RPMI7951 (cell line): Measurements from ENCODE around the gene SOBP. TPM values are rescaled to one million over a fixed set of nuclear protein-coding genes. Genes with fewer than 3 reads are reported as not detected.
A peak's percentile ranks its signal among the peaks of the same experiment; 100 is the strongest.

Experiments used
- DNase-seq: peaks from one replicate; pipeline ENCODE4 v3.0.0-alpha.2; 2012; ENCODE audit warnings: low read depth
- total RNA-seq: library from RNA; depleted of rRNA; stranded (reverse); fragments of >200 nt; shearing (Covaris generic); gene quantifications from 2 replicates; pipeline ENCODE4 v1.2.3, GENCODE V29; 2014

The SOBP gene
- total RNA-seq, 1 experiment from 2014 or later, result 0.60 TPM

DNA sequence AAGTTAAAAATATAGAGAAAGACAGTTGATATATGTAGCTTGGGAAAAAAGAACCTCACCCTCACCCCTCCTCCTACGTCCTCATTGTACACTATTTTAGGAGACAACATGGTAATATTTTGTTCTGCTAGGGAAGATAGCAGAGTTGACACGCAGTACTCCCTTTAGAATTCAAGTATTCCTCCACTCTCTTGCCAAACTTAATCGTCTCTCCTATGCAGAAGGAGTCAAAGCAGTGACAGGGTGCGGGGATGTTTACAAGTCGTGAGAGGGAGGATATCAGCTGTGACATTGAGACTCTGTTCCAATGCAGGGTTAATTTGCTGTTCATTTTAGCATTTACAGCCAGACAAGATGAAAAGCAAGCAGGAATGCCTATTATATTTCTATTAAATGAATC, 97.5 kb downstream of the SOBP start:
- no peak for DNase-seq

GRCh38 chr6:107589199-107589598, 99.3 kb downstream of the SOBP start:
- no peak for DNase-seq

GRCh38 chr6:107589934-107590333, 100.0 kb downstream of the SOBP start:
- no peak for DNase-seq

GRCh38 chr6:107590378-107590777, 100.5 kb downstream of the SOBP start:
- no peak for DNase-seq

DNA sequence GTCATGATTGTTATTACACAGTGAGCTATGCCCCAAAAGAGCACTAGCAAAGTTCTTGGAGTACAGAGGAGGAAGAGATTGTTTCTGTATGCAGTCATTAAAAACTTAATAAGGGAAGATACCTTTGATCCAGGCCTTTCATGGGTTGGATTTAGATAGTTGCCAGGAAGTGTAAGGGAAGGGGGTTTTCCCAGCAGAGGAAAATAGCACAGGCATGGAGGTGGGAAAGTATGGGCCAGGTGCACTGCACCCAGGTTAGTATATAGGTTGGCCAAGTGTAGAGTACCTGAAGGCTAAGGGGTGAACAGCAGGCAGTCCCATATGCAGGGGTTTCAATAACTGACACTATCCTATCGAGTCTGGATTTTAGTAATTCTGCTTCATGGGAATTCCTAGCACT, 101.4 kb downstream of the SOBP start:
- no peak for DNase-seq

DNA sequence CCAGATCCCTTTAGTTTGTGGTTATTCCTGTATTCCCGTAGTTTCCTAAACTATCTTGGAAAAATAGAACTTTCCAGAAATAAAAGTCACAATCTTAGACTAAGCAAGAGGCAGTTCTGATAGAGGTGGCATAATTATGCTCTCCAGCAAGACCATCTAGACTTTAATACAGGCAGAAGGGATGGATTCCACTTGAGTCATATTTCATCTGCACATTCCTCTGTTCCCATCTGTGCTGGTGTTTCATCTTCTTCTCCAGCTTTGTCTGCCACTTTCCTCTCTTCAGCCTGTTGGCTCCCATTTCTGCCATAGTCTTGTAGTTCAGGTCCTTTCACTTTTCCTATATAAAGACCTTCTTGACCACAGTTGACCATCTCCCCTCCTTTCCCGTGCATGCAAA, 102.9 kb downstream of the SOBP start:
- no peak for DNase-seq

- no peak for DNase-seq
These were observed 104.8 kb downstream of the SOBP start for GRCh38 chr6:107594736-107595135.

DNA sequence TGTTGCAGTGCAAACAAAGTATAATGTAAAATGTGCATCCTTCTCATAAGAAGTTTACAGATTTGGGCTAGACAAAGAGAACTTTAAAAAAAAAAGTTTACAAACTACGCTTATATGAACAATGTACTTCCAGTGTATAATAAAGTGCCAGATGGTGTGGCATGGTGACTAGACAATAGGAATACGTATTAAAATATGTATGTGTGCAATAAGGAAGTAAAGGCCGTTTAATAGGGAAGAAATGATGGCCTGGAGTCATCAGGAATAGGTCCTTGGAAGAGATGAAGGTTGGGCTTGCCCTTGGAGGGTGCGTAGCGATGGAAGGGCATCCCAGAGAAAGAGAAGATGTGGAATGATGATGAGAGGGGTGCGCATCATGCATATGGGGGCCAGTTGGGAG, 108.2 kb downstream of the SOBP start:
- no peak for DNase-seq

- DNase-seq, result no peak
These were observed 109.1 kb downstream of the SOBP start for GRCh38 chr6:107599043-107599442.

- no peak for DNase-seq
These were observed 110.2 kb downstream of the SOBP start for GRCh38 chr6:107600121-107600520.

- DNase-seq, result peak; percentile 63
These were observed 111.0 kb downstream of the SOBP start for GRCh38 chr6:107600936-107601335.

DNA sequence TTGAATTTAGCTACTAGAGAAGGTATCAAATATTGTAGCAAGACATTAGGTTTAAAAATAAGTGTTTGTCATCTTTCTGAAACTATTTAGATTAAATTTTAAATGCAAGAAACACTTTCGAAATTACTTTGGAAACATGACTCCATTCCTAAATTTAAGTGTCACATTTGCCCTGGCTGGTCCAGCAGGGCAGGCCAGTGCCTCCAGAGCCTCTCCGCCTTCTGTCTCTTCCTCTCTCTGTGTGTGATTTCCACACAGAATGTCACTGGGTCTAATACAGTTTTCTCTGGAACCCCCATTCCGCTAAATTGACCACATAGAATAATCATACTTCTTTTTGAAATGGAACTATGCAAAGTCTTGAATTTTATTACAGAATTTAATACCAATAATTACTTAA, 111.5 kb downstream of the SOBP start:
- no peak for DNase-seq

DNA sequence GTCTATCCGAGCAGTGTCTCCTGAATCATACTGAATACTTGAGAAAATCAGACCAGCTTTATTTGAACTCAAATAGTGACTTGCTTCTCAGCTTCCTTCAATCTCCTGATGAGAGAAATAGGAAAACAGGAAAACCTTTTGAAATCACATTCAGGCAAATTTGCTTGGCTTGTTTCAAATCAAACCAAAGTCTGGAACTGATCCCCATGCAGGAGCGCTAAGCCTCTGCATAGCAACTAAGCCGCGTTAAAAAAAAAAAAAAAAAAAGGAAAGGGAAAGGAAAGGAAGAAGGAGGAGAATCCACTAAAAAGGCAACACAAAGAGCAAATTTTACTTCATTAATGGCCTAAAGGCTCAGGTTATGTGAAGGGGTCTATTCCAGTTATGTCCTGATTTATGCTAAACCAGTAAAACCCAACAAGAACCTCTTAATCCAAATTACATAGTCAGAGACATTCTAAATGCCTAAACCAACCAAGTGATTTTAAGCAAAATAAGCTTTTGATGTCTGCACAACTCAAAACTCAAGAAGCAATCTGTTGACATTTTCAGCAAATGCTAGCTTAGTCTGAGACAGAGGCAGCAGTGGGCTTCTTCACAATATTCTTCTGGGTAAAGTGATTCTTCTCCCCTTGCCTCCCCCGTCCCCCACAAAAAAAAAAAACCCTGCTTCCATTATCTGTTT, 112.5 kb downstream of the SOBP start:
- no peak for DNase-seq

GRCh38 chr6:107603006-107603370, 113.1 kb downstream of the SOBP start:
- DNase-seq, result no peak

GRCh38 chr6:107604549-107604948, 114.6 kb downstream of the SOBP start:
- DNase-seq, result no peak

- DNase-seq, result no peak
These were observed 116.5 kb downstream of the SOBP start for GRCh38 chr6:107606407-107606806.

- no peak for DNase-seq
These were observed 117.2 kb downstream of the SOBP start for GRCh38 chr6:107607116-107607515.

DNA sequence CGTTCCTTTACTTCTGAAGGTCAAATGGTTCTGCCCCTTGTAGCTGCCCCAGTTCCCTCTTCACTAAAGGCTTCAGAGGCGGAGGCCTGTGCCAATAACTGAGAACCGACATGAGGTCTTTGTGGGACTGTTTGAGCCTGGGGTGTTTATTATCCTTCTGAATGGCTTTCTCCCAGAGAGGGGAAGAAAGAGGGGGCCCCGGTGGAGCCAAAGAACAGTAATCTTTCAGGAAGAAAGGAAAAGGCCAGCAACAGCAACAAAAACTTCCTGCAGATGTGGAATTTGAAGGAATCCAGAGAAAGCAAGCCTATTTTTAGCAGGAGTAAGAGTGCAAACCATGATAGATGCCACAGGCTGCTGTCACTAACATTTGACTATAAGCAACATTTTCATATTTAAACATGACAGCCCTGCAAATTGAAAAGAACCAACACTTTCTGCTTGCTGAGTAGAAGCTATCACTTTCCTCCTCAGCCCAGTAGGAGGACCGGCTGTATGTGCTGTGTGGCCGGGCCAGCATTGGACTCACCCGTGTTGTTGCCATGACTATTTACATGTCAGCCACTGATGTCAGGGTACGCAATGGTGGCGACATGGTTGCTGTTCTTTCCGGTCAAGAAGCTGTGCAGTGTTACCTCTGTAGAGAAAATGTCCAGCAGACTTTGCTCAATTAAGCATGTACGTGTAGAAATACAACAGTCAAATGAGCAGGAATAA, 121.3 kb downstream of the SOBP start:
- no peak for DNase-seq

DNA sequence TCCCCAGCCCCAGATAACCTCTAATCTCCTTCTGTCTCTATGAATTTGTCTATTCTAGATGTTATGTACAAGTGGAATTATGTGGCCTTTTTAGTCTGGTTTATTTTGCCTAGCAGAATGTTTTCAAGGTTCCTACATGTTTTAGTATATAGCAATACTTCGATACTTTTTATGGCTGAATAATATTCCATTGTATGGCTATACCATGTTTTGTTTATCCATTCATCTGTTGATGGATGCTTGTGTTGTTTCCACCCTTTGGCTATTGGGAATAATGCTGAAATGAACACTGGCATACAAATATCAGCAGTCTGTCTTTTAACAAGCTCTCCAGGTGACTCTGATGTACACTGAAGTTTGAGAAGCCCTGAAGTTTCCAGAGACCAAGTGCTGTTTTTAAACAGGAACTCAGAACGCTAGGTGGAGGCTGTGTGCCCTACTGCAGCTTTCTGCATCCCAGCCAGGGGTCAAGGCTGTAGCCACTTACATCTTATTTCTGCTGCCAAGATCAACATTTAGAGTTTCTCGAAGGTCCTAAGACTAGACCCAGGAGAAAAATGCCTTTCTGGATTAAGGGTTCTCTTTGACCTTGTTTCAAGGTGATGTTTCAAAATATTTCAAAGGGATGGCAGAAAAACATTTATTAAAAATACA, 123.0 kb downstream of the SOBP start:
- no peak for DNase-seq

- DNase-seq, result no peak
These were observed 123.9 kb downstream of the SOBP start for GRCh38 chr6:107613651-107614379.

- DNase-seq, result no peak
These were observed 124.9 kb downstream of the SOBP start for GRCh38 chr6:107614828-107615227.

GRCh38 chr6:107616775-107617174, 126.9 kb downstream of the SOBP start:
- peak; percentile 6 for DNase-seq
